HEK293T (cell line): ENCODE results near the gene MDFI.
"Not testable (repeated sequence)": the region's sequence is repeated elsewhere in the genome, so short reads cannot be mapped to it uniquely, and the experiment has no call there.

ENCODE experiments used
- BHLHE40 ChIP-seq: fragments of 450-650 bp; IDR thresholded peaks from 2 replicates; pipeline ENCODE4 v1.6.1; 2016; ENCODE audit warnings: mild to moderate bottlenecking, moderate library complexity, borderline replicate concordance
- FOXA1 ChIP-seq: fragments of 450-650 bp; IDR thresholded peaks from 2 replicates; pipeline ENCODE4 v1.6.1; 2016; ENCODE audit warnings: mild to moderate bottlenecking
- FOXK2 ChIP-seq: fragments of 450-650 bp; IDR thresholded peaks from 2 replicates; pipeline ENCODE4 v1.6.1; 2016; ENCODE audit warnings: mild to moderate bottlenecking
- FOXM1 ChIP-seq: fragments of 450-650 bp; IDR thresholded peaks from 2 replicates; pipeline ENCODE4 v1.6.1; 2017; ENCODE audit warnings: mild to moderate bottlenecking, borderline replicate concordance
- HDGF ChIP-seq: fragments of 450-650 bp; IDR thresholded peaks from 2 replicates; pipeline ENCODE4 v1.6.1; 2017; ENCODE audit warnings: antibody characterized with exemption, borderline replicate concordance
- L3MBTL2 ChIP-seq: fragments of 450-650 bp; conservative IDR thresholded peaks from 2 replicates; pipeline ENCODE4 v1.6.1; 2016; ENCODE audit warnings: mild to moderate bottlenecking
- NFRKB ChIP-seq: fragments of 450-650 bp; IDR thresholded peaks from 2 replicates; pipeline ENCODE4 v1.6.1; 2016; ENCODE audit warnings: mild to moderate bottlenecking, moderate library complexity
- SP1 ChIP-seq: fragments of 450-650 bp; IDR thresholded peaks from 2 replicates; pipeline ENCODE4 v1.6.1; 2017
- SUZ12 ChIP-seq: fragments of 450-650 bp; IDR thresholded peaks from 2 replicates; pipeline ENCODE4 v1.6.1; 2016; ENCODE audit warnings: mild to moderate bottlenecking
- TF ChIP-seq, protein P1 (sequence below): fragments of 450-650 bp; IDR thresholded peaks from 2 replicates; pipeline ENCODE4 v1.6.1; 2016

DNA sequence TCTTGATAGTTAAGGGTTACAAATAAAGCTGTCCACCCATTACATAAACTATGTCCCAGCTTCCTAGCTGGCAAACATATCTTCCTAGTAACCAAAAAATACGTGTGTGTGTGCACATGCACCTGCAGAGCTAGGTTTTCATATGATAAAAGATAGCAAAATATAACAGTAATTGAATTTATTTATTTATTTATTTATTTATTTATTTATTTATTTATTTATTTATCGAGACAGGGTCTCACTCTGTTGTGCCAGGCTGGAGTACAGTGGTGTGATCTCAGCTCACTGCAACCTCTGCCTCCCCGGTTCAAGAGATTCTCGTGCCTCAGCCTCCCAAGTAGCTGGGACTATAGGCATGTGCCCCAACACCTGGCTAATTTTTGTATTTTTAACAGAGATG is 19.1 kb upstream of the MDFI start:
- TF ChIP-seq L3MBTL2, BHLHE40, FOXM1, HDGF, FOXA1, NFRKB, SP1, SUZ12, FOXK2: not testable (repeated sequence)
- TF ChIP-seq, protein P1, sequence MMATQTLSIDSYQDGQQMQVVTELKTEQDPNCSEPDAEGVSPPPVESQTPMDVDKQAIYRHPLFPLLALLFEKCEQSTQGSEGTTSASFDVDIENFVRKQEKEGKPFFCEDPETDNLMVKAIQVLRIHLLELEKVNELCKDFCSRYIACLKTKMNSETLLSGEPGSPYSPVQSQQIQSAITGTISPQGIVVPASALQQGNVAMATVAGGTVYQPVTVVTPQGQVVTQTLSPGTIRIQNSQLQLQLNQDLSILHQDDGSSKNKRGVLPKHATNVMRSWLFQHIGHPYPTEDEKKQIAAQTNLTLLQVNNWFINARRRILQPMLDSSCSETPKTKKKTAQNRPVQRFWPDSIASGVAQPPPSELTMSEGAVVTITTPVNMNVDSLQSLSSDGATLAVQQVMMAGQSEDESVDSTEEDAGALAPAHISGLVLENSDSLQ: not testable (repeated sequence)
